ENCODE results near the gene FBXL20. TPM values are rescaled to one million over a fixed set of nuclear protein-coding genes. Genes with fewer than 3 reads are reported as not detected.

FBXL20 gene
- total and polyA plus RNA-seq, 10 of the 15 experiments (the other 5 are each of a cell fraction or from before 2014, with no cell fraction given) = 1.2 to 8.3 (median 4.4) TPM

- TF ChIP-seq PBX3 (IDR thresholded peaks at IDR 0.05; ENCODE audit: insufficient replicate concordance, low read depth, low read length) (no peak), SMARCA5 (IDR thresholded peaks at IDR 0.05) (no peak), BMI1 (IDR thresholded peaks at IDR 0.05; ENCODE audit: borderline replicate concordance) (no peak), ATF7 (IDR thresholded peaks at IDR 0.05; ENCODE audit: low read depth) (no peak), RAD21 (IDR thresholded peaks at IDR 0.05; ENCODE audit: insufficient read depth, low read depth, low read length) (peak; percentile 39), TAF1 (IDR thresholded peaks at IDR 0.05; ENCODE audit: borderline replicate concordance, low read depth, low read length) (no peak), CREM (IDR thresholded peaks at IDR 0.05; ENCODE audit: low read depth) (no peak), EP300 (IDR thresholded peaks at IDR 0.05; ENCODE audit: borderline replicate concordance in 1 of 2, control insufficient read depth in 1 of 2, low read depth in 2 of 2, low read length in 2 of 2) (no peak), SMAD1 (IDR thresholded peaks at IDR 0.05; ENCODE audit: low read depth, partially characterized antibody) (no peak), ZNF207 (IDR thresholded peaks at IDR 0.05; ENCODE audit: borderline replicate concordance) (no peak), YY1 (IDR thresholded peaks at IDR 0.05; ENCODE audit: low read depth, low read length) (0 out of 2 replicates have a peak, but pooled peaks have one; percentile 40), TCF12 (IDR thresholded peaks at IDR 0.05; ENCODE audit: low read depth, low read length) (peak; percentile 87), EGR1 (IDR thresholded peaks at IDR 0.05; ENCODE audit: borderline replicate concordance in 1 of 2, low read depth in 2 of 2, low read length in 2 of 2) (no peak), MYB (IDR thresholded peaks at IDR 0.05; ENCODE audit: borderline replicate concordance, low read depth, low read length) (no peak), SP1 (IDR thresholded peaks at IDR 0.05; ENCODE audit: low read depth, low read length) (no peak), CEBPB (IDR thresholded peaks at IDR 0.05; ENCODE audit: borderline replicate concordance in 1 of 2, low read depth in 2 of 2, low read length in 2 of 2) (no peak), PAX5 (IDR thresholded peaks at IDR 0.05; ENCODE audit: borderline replicate concordance, low read depth, low read length) (peak; percentile 17; the same call in 1 of the 2 replicates), E2F4 (IDR thresholded peaks at IDR 0.05; ENCODE audit: low read depth, low read length) (no peak), BHLHE40 (IDR thresholded peaks at IDR 0.05; ENCODE audit: borderline replicate concordance in 1 of 2, low read depth in 2 of 2, low read length in 1 of 2) (peak in 1 of 2 experiments; percentile 16; a peak in 1 of 4 replicates), STAT3 (IDR thresholded peaks at IDR 0.05; ENCODE audit: low read depth, low read length) (no peak), NKRF (conservative IDR thresholded peaks at IDR 0.05) (no peak), NR2C2 (IDR thresholded peaks at IDR 0.05; ENCODE audit: borderline replicate concordance, control insufficient read depth, insufficient read length, low read depth) (no peak)
Measured at GRCh38 chr17:39239640-39240314, 161.6 kb downstream of the FBXL20 start (continued).

All from GM12878 (cell line).